Right forelimb (tissue), 1 donor: ENCODE measurements around the gene TECTA.
"Not testable (repeated sequence)": the region's sequence is repeated elsewhere in the genome, so short reads cannot be mapped to it uniquely, and the experiment has no call there.

ENCODE experiments used
- DNase-seq: peaks from one replicate; pipeline ENCODE4 v3.0.0-alpha.2; 2018

Gene TECTA

DNA sequence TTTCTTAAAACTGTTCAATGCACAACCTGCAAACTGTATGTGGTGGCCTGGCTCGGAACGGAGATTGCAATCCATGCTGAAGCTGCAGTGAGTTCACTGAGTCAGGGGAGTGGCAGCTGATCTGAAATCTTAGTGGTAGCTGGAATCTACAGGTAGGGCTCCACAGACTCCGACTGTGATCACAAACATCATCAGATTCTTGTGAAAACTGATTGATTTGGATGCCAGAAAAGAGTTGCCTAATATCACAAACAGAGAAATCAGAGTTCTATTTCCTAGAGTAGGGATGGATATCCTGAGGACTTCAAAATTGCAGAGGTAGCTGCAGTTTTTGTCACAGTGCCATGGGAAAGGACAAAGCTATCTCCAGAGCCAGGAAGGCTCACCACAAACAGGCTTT, 134.0 kb downstream of the TECTA start:
- no peak for DNase-seq

DNA sequence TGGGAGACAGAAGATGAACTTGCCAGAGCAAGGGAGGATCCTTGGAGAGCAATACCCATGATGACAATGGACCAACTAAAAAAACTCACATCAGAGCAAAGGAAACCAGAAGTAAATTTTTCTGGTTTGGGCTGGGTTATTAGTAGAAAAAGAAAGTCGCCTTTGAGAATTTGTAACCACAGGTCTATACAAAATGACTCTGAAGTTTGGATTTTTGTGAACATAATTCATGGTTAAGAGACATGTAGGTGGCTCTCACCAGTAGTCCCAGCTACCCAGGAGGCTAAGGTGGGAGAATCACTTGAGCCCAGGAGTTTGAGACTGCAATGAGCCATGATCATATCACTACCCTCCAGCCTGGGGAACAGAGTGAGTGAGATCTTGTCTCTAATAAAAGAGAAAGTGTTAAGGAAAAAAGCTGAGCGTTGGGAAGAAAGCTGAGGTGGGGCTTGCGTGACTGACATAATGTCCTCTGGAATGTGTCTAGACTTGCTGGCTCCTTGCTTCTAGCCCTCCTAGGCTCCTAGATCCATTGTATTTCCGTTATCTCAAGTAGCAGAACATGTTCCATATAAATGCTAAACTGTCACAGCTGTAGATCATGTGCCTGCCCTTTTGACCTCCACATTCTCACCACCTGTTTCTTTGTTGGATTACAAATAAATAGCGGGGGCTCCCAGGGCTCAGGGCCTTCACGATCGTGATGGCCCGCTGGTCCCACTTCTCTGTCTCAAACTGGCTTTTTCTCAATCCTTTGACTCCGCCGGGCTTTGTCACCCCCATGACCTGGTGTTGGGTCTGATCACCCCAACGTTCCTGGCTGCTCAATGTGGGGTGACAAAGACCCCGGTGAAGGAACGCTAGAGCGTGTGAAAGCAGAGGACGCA, 135.3 kb downstream of the TECTA start:
- DNase-seq: no peak

DNA sequence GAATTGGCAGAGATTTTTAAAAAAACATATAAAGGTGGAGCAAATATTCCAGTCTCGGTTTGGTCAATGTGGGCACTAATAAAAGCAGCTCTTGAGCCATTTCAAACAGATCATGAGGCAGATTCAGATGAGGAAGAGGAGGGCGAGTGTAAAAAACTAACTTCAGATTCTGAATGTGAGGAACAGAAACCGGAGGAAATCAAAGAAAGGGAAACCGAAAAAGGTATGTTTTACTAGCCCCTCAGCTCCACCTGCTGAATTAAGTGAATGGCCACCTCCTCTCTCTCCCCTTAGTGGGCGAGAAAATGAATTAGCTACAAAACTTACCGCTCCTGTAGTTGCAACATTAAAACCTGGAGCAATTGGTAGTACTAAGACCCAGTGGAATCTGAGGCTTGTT, 136.2 kb downstream of the TECTA start:
- not testable (repeated sequence) for DNase-seq

DNA sequence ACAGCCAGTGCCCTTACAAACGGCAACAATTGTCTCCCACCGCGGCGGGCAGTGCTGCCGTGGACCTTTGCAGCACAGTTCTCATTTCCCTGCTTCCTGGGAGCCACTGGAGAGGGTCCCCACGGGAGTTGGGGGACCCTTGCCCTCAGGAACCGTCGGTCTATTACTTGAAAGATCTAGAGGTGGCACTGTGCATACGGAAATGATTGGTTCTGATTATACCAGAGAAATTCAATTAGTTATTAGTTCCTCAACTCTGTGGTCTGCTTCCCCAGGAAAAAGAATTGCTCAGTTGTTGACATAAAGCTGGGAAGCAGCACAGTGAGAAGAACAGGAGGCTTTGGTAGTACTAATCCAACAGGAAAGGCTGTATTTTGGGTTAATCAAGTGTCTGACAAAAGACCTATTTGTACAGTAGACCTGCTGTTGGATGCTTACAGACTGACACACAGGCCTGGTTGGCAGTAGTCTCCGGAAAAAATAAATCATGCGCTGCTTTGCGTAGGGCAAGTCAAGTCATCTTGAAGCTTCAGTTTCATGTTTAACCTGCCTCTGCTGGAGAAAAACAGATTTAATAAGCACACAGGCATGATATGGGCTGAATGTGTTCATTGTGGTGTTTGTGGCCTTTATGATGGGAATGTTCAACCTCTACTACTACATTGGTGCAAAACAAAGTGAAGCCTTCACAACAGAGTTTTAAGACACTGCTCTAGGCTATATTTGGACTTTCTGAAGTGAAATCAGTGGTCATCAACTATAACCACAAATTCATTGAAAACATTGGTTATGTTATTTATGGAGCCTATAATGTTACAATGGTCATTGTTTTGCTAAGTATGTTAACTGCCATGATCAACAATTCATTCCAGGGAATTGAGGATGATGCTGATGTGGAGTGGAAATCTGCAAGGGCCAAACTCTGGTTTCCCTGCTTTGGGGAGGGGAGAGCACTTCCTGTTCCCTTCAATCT, 136.9 kb downstream of the TECTA start:
- DNase-seq: no peak

DNA sequence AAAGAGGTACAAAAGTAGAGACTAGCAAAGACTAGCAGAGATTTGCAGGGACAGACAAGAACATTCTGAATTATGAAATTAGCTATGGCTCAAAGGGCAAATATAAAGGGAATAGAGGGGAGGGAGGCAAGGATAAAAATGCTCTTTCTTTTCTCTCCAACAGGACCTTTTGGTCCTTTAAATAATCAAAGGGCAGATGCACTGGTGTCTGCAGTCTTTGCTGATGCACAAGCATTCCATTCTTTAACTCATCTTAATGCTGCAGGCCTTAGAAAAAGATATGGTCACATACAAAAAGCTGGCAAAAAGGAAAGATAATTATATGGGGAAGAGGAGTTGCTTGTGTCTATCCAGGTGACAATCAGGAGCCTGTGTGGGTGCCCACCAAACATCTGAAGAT, 137.9 kb downstream of the TECTA start:
- no peak for DNase-seq

DNA sequence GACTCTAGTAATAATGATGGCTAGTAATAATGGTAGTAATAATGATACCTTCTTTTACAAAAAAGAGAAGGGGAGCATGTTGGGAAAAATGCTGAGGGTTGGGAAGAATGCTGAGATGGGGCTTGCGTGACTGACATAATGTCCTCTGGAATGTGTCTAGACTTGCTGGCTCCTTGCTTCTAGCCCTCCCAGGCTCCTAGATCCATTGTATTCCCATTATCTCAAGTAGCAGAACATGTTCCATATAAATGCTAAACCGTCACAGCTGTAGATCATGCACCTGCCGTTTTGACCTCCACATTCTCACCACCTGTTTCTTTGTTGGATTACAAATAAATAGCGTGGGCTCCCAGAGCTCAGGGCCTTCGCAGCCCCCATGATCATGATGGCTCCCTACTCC, 139.0 kb downstream of the TECTA start:
- not testable (repeated sequence) for DNase-seq

DNA sequence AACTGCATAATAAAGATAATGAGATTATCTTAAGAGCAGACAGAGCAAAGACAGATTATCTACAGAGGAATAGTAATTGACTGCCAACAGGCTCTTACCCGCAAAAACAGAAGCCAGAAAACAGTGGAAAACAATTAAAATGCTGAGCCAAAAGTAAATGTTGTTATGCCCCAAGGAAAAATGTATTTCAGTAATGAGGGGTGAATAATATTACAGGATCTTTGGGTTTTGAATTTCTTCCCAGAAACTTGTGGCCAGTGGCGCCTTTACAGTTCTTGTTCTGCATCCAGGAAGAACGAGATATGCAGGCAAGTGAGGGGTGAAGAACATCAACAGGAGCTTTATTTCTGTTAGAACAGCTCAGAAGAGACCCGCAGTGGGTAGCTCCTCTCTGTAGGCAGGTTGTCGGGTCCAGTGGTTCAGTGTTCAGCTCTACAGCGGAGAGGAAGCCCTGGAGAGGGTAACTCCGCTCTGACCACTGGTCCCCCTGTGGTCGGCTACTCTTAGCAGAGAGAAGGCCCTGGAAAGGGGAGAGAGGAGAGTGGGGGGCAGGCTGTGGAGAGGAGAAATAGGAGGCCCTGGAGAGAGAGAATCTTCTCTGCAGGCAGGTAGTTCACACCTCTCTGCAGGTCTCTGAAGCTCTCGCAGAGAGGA, 139.7 kb downstream of the TECTA start:
- DNase-seq: no peak
